GM18498 (cell line): Measurements from ENCODE around the gene CARD9.

Experiments
- ATAC-seq: cut with Tn5 transposase; IDR thresholded peaks from one replicate; pipeline ENCODE4 v1.9.1; 2021; ENCODE audit warnings: mild to moderate bottlenecking, moderate library complexity; ENCODE audit not compliant: unreplicated experiment

Gene CARD9

GRCh38 chr9:136401173-136401922 is 27.9 kb upstream of the CARD9 start:
- no peak for ATAC-seq

DNA sequence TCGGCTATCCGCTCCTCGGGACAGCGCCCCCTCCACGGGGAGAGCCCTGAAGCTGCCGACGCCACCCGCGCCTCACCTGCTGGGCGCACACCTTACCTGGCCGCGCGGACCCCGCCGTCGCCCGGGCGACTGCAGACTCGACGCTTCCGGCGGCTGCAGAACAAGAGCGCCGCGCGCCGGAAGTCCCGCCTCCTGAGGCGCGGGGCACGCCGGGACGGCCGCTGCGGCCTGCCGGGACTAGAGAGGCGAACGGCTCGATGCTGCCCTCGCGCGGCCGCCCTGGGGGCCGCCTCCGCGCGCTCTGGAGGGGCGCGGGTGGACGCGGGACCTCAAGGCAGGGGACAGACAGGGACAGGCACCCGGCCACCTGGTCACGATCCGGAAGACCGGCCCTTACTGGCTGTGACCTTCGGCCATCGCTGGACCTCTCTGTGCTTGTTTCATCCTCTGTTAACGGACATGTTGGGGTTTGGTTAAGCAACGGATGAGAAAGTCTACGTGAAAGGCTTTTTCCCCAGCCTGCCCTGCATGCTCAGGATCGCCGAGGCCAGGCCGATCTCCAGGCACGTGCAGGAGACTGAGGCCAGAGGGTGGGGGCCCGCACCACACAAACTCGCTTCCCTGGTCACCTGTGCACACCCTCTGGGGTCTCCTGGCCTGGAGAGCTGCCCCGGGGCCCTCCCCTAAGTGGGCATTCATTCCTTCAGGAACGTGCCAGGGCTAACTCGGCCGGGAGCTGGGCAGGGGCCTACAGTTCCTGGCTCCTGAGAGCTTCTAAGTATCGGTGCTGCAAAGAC is 26.8 kb upstream of the CARD9 start, which contains the start of gene SNAPC4:
TSS of gene SNAPC4 (minus strand) at position 133 of the 797 bp plus-strand sequence. CDS start 1,742 bp downstream, outside the sequence.
- ATAC-seq = peak; percentile 70

GRCh38 chr9:136399176-136400037 is 25.9 kb upstream of the CARD9 start:
- ATAC-seq = peak; percentile 37

DNA sequence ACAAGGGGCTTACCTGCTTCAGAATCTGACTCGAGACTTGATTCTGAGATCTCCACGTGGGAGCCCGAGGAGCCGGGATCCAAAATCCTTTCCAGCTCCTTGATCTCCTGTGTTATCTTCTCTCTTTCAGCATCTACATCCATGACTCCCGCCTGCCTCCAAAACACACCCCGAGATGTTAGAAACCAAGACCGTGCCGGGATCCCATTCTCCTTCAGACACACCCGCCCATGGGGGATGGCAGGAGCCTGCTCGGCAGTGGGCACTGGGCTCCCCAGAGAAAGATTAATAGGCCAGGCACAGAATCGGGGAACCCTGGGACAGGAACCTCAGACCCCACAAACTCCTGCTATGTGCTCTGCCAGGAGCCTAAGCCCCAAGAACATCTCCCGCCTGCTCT is 24.8 kb upstream of the CARD9 start:
- ATAC-seq = no peak

DNA sequence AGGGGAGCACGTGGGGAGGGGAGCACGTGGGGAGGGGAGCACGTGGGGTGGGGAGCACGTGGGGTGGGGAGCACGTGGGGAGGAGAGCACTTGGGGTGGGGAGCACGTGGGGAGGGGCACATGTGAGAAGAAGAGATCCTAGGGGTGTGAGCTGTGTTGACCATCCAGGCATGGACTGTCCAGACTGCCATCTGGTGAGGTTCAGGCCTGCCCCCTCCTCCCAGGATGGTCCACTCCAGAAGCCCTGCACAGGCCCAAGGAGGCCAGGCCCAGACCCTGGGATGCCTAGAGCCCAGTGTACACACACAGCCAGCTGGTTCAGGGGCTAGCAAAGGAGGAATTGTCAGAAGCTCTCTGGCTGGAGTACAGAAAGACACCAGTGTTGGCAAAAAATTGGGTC is 24.2 kb upstream of the CARD9 start:
- ATAC-seq = no peak

DNA sequence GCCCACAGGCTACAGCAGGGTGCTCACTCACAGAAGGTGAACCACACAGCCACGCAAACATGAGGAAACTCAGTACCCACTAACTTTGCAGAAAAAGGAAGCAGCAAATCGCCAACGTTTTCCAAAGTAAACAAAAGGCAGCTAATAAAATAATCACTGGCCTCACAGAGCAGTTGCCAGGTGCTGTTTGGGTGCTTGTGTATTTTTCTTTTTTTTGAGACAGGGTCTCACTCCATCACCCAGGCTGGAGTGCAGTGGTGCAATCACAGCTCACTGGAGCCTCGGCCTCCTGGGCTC is 22.7 kb upstream of the CARD9 start:
- ATAC-seq = no peak

DNA sequence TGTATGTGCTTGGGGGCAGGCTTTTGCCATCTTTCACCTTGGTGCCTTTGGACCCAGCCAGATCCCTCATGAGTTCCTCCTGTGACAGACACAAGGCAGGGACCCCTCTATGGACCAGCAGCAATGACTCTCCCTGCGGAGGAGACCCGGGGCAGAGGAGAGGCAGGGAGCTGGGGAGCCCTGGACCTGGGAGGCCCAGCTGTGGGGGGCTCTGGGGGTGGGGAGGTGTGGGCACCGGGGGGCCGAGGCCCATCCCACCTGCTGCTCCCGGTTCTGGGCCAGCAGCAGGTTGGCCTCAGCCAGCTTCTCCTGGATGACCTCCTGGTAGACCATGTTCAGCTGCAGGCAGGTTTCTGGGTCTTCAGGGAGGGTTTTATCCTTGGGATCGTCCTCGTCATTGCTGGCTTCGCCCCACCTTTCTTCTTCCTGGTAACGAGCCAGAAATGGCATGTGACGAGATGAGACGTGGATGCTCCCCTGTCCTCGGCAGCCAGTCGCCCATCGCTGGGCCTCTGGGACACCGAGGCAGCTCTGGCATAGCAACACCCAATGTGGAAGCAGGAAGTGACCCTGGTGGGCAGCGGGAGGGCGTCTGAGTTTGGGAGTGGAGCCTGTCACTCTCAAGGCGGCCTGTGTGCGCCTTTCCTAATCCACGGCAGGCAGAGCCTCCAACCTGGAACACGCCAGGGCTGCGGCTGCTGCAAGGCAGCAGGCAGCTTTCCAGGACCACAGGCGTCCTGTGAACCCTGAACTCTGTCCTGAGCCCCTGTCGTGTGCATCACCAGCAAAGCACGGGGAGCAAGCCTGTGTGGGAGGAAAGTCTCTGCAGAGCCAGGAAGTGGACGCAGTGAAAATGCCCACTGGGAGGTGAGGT is 22.1 kb upstream of the CARD9 start:
- no peak for ATAC-seq

DNA sequence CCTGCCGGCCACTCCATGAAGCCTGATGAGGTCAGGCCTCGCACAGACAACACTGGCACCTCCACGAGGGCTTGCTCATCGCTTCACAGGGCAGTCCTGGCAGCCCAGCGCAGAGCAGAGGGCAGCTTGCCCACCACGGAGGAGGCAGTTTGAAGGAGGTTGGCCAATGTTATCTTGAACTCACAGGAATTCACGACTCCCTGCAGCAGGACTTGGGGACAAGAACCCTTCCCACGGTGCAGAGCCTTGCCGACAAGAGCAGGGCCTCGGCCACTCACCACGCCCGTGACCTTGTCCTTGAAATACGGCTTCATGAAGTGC is 21.5 kb upstream of the CARD9 start:
- no peak for ATAC-seq

- no peak for ATAC-seq
Observed at GRCh38 chr9:136394312-136395019, 21.0 kb upstream of the CARD9 start.

DNA sequence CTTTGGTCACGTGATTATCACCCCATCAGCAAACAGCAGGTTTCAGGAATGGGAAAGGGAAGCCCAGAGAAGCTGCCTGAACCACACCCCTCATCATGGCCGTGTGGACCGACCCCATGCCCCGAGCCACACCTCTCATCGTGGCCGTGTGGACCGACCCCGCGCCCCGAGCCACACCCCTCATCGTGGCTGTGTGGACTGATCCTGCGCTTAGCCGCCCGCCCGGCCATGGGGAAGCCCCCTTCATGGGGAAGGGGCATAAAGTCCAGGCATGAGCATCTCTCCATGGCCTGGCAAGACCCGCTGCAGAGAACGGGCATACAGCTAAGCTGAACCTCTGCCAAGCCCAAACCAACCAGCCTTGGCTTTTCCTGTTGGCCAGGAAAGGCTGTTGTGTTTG is 20.1 kb upstream of the CARD9 start:
- no peak for ATAC-seq

DNA sequence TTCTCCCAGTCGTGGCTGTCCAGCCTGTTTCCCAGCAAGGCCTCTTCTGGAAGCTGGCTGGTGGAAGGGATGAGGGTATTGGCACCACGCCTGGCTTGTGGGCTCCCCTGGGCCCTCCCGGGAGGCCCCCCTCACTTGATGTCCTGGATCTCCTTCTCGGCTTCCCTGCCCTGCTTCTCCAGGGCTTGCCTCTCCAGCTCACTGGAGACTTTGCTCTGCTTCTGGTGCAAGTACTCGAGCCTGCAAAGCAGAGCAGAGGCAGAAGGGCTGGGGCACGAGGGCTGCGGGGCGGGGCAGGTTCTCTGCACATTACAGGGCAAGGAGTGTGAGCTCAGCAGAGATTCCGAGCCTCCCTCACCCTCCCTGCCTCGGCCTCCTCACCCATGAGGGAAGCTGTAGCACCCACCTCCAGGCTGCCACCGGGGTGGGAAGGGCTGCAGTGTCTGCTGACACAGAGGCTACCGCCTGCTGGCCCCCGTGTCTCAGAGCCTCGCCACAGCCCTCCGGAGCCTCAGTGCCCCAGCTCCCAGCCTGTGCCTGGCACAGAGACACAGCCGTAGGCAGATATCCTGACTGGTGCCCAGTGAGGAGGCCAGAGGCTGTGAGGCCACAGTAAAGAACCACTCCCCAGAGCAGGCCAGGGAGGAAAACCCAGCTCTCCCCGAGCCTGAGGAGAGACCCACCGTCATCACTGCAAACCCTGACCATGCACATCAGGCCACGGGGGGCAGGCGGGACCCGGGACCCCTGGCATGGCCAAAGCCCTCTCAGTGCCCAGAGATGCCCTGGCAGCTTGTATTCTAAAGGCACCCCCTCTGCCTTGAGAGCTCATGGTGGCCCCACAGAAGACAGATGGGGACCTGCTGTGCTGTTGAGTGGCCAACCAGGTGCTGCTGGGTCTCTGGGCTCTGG is 19.3 kb upstream of the CARD9 start:
- ATAC-seq = no peak

DNA sequence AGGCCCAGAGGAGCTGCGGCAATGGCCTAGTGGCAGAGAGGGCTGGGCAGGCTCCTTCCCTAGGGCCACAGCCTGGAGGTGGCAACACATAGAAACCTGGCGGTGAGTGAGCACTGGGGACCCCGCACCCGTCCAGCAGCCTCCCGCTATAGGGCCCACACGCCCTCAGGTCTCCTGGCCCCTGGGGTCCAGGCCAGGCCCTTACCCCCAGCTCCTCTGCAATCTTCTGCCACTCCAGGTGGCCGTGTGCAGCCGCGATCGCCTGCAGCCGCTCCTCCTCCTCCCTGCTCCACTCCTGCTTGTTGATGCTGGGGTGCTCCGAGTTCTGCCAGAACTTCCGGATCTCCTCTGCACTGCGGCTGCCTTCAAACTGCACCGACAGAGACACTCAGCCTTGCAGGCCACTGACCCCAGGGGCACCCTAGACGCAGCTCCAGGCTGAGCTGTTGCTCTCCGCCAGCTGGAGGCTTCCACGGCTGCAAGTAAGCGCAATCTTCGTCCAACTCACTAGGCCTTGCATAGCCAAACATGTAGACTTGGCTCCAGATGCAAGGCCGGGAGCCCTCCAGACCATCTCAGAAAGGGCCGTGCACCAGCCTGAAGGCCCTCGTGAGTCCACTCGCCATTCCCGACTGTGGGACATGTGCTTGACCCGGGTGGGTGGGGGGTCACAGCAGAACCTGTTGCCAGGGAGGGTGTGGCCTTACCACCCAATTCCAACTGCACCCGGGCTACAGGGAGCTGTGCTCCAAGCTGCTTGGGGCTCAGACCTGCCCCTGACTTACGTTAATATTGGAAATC is 18.5 kb upstream of the CARD9 start:
- no peak for ATAC-seq

DNA sequence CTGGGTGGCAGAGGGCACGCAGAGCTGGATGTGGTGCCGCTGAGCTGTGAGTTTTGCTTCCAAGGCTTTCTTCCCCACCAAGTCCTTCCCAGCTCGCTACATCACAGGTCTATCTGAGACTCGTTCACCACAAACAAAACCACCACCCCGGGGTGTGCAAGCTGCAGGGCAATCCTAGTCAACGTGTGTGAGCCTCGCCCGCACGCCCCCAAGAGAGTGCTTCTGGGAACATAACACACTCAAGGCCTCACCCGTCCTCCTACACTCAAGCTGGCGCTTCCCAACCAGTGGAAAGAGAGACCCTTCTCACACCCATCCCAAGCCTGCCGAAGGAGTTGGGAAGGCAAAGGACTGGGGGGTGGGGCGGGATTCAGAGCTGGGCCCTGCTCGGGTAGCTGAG is 15.9 kb upstream of the CARD9 start:
- ATAC-seq = no peak

DNA sequence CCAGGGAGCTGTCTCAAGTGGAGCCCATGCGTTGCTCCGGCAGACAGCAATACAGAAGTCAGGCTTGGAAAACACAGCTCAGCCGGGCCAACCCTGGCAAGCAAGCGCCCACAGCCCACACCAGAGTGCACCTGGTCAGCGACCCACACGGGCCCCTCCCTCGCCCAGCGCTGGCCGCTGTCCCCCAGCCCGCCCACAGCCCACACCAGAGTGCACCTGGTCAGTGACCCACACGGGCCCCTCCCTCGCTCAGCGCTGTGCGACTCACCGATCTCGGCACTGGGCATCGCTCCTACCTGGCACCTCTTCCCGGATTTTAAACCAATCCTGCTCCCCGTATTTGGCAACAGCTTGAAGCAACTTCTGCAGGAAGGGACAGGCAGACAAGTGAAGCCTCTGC is 13.7 kb upstream of the CARD9 start:
- ATAC-seq = no peak

GRCh38 chr9:136386018-136386417 is 12.5 kb upstream of the CARD9 start:
- ATAC-seq = no peak

DNA sequence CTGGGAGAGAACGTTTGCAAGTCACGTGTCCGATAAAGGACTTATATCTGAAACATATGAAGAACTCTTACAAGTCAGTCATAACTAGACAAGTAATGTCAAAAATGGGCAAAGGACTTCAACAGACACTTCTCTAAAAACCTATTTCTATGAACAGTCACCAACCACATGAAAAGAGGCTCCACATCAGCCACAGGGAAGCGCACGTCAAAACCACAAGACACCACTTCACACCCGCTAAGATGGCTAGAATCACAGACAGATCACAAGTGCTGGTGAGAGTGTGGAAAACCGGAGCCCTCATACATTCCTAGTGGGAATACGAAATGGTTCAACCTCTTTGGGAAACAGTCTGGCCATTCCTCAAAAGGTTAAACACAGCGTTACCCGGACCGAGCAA is 11.5 kb upstream of the CARD9 start:
- ATAC-seq = no peak

- ATAC-seq = no peak
Observed at GRCh38 chr9:136383436-136383835, 10.0 kb upstream of the CARD9 start.

DNA sequence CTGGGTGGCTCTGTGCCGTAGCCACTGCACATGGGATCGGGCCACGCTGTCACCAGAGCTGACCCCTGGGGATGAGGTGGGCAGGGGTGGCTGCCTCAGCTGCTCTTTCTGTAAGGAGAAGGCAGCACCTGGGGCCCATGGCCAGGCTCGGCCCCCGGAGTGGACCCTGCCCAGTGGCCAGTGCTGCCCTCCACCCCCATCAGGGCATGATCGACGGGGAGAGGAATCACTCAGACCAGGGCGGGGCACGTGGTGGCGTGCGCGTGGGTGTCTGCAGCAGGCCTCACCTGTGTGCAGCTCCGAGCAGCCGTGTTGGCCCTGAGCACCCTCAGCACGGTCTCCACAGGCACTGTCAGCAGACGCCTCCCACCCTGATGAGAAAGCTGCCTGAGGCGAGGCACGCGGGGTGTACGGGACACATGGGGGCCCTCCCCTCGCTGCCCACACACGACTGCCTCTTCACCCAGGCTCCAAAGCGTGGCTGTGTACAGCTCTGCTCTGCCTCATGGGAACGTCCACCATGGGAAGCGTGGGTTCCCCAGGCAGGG is 8.6 kb upstream of the CARD9 start:
- ATAC-seq = no peak
